Large intestine (tissue), 3 donors: ENCODE results near the gene FOLR1. TPM values are rescaled to one million over a fixed set of nuclear protein-coding genes. Genes with fewer than 3 reads are reported as not detected.
"Not testable (repeated sequence)": the region's sequence is repeated elsewhere in the genome, so short reads cannot be mapped to it uniquely, and the experiment has no call there.

Experiments
- DNase-seq, 2 donors: peaks; one replicate each; pipeline versions ENCODE4 v3.0.0 to v3.0.0-alpha.2; 2013
- H3K27ac ChIP-seq: one replicate; pipeline ENCODE4 v1.5.1; 2013; ENCODE audit warnings: low read length
- H3K27me3 ChIP-seq: 2 replicates; pipeline ENCODE4 v1.6.1; 2013; ENCODE audit warnings: low read length; ENCODE audit not compliant: control insufficient read depth, insufficient read depth
- H3K36me3 ChIP-seq: 2 replicates; pipeline ENCODE4 v1.6.1; 2013; ENCODE audit warnings: low read length; ENCODE audit not compliant: control insufficient read depth, insufficient read depth
- H3K4me1 ChIP-seq: one replicate; pipeline ENCODE4 v1.6.1; 2013; ENCODE audit warnings: low read length; ENCODE audit not compliant: control insufficient read depth, insufficient read depth
- H3K4me3 ChIP-seq: one replicate; pipeline ENCODE4 v1.5.1; 2013; ENCODE audit warnings: low read length
- H3K9me3 ChIP-seq: one replicate; pipeline ENCODE4 v1.6.1; 2013; ENCODE audit warnings: mild to moderate bottlenecking, low read depth, low read length, moderate library complexity; ENCODE audit not compliant: control insufficient read depth
- WGBS: methylation state at CpG from one replicate; pipeline ENCODE4 v1.1.5; 2013; ENCODE audit warnings: low lambda C conversion rate; ENCODE audit not compliant: insufficient coverage; 5-methylcytosine and 5-hydroxymethylcytosine counted together
- polyA plus RNA-seq: library from polyadenylated mRNA; unstranded; fragments of 120-200 nt; gene quantifications from one replicate; pipeline ENCODE4 v1.2.1, GENCODE V29; 2013

Gene FOLR1
- polyA plus RNA-seq, 1 donor, result 1.9 TPM

DNA sequence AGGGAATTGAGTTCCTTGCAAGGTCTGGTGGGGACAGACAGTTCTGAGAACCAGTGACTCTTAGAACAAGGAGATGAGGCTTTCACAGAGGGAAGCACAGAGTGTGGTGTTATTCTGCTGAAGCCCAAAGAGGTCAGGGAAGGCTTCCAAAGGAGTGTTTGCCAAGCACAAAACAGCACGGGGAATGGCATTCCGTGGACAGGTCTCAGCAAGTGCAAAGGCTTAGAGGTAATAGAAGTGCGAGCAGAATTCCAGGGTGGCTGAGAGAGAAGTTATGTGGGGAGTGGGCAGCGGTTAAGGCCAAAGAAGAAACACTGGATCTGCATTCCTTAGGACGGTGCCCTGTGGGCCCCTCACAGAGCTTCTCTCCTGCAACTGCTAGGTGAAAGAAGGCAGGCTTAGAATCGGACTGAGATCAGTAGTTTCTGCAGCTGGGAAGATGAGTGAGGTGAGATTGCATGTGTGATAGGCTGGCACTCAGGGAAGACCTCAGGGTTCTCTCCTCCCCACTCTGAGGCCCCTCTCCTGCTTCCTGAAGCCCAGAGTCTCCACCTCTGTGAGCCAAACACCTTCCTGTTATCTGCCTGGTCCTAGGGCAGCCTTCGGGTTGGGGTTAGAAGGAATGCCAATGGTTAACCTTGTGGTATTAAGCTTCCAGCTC, 10.9 kb upstream of the FOLR1 start:
- DNase-seq, H3K27me3 ChIP-seq, H3K9me3 ChIP-seq, H3K36me3 ChIP-seq, H3K4me3 ChIP-seq: not testable (repeated sequence)
- peaks cover 14% of the 10 kb centered on the region for H3K4me1 ChIP-seq
- WGBS, result 67% methylated on average over 1 of the region's 7 CpGs
- H3K27ac ChIP-seq, result peak overlapping the region; percentile 20

DNA sequence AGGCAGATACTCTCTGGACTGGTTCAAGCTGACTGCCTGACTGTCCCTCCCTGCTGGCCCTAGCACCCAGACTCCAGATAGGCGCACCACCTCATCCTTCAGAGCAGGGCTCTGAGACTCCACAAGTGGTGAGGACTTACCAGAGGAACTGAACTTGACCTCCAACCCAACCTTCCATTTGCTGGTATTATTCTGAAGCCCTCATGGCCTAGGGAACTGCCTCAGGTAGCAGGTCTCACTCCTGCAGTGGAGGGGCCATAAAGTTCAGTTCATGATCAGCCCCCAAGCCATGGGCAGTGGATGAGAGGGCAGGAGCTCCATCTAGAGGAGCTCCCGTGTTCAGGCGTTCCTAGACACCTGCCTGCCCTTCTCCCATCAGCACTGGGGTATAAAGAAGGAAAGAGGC, 10.4 kb upstream of the FOLR1 start:
- H3K36me3 ChIP-seq, H3K4me1 ChIP-seq, H3K9me3 ChIP-seq, H3K4me3 ChIP-seq, H3K27me3 ChIP-seq: not testable (repeated sequence)
- WGBS, result no CpG with 5 or more reads among the region's 3 CpGs
- peak in 1 of 2 donors; percentile 45 for DNase-seq
- peak overlapping the region; percentile 28 for H3K27ac ChIP-seq

DNA sequence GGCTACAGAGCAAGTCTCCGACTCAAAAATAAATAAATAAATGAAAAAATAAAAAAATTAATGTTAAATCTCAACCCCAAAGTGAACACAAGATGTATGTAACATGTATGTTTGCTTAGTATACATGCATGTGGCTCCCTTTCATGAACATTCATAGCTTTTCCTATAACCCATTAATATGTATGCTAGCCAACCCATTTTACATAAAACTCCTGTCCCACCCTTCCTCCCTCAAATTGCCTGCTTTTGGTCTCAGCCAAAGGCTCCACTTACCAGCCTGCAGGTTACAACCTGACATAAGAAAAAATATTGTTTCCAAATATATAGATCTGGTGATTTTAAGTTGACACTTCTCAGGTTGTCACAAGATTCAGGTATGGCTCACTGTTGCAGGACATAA, 3.7 kb upstream of the FOLR1 start:
- H3K27me3 ChIP-seq, result no peaks in the 10 kb centered on the region
- H3K27ac ChIP-seq, result no peak overlapping the region
- no peaks in the 10 kb centered on the region for H3K9me3 ChIP-seq
- WGBS, result 100% methylated on average over 1 of the region's 1 CpG
- no peak for DNase-seq
- no peaks in the 10 kb centered on the region for H3K36me3 ChIP-seq
- peaks cover 10% of the 10 kb centered on the region for H3K4me1 ChIP-seq
- H3K4me3 ChIP-seq, result no peak overlapping the region

DNA sequence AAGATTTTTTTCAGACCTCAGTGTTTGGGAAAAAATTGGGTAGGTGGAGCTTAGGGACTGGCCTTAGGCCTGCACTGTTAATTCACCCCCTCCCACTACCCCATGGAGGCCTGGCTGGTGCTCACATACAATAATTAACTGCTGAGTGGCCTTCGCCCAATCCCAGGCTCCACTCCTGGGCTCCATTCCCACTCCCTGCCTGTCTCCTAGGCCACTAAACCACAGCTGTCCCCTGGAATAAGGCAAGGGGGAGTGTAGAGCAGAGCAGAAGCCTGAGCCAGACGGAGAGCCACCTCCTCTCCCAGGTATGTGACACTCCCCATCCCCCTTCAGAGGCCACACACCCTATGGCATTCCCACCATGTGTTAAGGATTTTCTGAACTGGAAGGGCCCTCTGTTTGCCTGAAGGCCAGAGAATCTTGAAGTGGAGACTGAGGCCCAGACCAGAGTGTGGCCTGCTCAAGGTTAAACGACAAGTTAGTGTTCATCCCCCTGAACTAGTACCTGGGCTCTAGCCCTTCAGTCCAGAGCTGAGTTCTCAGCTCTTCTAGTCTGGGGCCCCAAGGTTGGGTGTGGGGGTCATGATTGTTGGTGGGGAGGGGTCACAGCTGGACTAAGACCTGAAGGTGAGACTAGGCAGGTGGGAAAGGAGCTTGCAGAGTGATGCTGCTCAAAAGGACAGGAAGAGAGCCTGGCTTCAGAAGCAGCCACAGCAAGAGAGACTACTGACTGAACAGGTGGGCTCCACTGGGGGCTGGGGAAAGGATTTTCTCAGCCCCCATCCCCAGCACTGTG, 2.3 kb upstream of the FOLR1 start:
- WGBS, result no CpG with 5 or more reads among the region's 3 CpGs
- H3K27ac ChIP-seq, result no peak overlapping the region

DNA sequence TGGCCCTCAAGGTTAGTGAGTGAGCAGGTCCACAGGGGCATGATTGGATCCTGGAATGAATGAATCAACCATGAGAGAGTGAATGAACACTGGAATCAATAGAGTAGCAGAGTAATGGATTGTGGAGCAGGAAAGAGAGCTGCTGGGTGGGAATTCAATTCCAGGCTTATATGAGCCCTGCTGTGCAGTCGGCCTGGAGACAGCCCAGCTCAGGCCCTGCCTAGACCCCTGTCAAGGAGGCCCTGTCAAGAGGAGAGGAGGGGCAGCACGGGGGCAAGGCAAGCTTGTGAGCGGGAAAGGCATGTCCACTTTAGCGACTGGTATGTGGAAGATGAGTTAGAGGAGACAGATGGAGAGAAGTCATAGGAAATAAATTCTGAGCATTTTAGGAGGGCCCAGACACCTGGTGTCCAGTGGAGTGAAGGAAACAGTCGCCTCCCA, 1.3 kb upstream of the FOLR1 start:
- Histone ChIP-seq H3K27me3 (no peaks in the 10 kb centered on the region), H3K36me3 (no peaks in the 10 kb centered on the region), H3K27ac (no peak overlapping the region), H3K4me3 (no peak overlapping the region), H3K4me1 (peaks cover 10% of the 10 kb centered on the region), H3K9me3 (no peaks in the 10 kb centered on the region)
- no CpG with 5 or more reads among the region's 5 CpGs for WGBS
- no peak for DNase-seq

More for the DNA sequence above, 2.3 kb upstream of the FOLR1 start:
- no peaks in the 10 kb centered on the region for H3K9me3 ChIP-seq
- peak; percentile 57 to 70 for DNase-seq
- no peaks in the 10 kb centered on the region for H3K36me3 ChIP-seq
- H3K4me1 ChIP-seq, result peaks cover 10% of the 10 kb centered on the region
- H3K4me3 ChIP-seq, result no peak overlapping the region
- no peaks in the 10 kb centered on the region for H3K27me3 ChIP-seq

DNA sequence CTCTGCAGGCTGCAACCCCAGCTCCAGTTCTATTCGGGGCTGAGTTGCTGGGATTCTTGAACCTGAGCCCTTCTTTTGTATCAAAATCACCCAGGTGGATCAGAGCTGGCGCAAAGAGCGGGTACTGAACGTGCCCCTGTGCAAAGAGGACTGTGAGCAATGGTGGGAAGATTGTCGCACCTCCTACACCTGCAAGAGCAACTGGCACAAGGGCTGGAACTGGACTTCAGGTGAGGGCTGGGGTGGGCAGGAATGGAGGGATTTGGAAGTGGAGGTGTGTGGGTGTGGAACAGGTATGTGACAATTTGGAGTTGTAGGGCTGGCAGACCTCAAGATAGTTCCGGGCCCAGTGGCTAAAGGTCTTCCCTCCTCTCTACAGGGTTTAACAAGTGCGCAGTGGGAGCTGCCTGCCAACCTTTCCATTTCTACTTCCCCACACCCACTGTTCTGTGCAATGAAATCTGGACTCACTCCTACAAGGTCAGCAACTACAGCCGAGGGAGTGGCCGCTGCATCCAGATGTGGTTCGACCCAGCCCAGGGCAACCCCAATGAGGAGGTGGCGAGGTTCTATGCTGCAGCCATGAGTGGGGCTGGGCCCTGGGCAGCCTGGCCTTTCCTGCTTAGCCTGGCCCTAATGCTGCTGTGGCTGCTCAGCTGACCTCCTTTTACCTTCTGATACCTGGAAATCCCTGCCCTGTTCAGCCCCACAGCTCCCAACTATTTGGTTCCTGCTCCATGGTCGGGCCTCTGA, 3.8 kb downstream of the FOLR1 start:
- no peak for DNase-seq
- no CpG with 5 or more reads among the region's 12 CpGs for WGBS
- no peaks in the 10 kb centered on the region for H3K9me3 ChIP-seq
- no peaks in the 10 kb centered on the region for H3K27me3 ChIP-seq
- H3K4me3 ChIP-seq, result no peak overlapping the region
- H3K4me1 ChIP-seq, result no peaks in the 10 kb centered on the region
- no peaks in the 10 kb centered on the region for H3K36me3 ChIP-seq
- H3K27ac ChIP-seq, result no peak overlapping the region

DNA sequence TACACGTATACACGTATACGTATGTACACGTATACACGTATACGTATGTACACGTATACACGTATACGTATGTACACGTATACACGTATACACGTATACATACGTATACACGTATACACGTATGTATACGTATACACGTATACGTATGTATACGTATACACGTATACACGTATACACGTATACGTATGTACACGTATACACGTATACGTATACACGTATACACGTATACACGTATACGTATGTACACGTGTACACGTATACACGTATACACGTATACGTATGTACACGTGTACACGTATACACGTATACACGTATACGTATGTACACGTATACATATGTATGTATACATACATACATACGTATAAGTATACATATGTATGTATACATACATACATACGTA, 9.5 kb downstream of the FOLR1 start:
- not testable (repeated sequence) for H3K27me3 ChIP-seq, DNase-seq, H3K9me3 ChIP-seq, H3K4me3 ChIP-seq, H3K4me1 ChIP-seq, H3K27ac ChIP-seq, H3K36me3 ChIP-seq
- 93% methylated on average over 30 of the region's 43 CpGs for WGBS

DNA sequence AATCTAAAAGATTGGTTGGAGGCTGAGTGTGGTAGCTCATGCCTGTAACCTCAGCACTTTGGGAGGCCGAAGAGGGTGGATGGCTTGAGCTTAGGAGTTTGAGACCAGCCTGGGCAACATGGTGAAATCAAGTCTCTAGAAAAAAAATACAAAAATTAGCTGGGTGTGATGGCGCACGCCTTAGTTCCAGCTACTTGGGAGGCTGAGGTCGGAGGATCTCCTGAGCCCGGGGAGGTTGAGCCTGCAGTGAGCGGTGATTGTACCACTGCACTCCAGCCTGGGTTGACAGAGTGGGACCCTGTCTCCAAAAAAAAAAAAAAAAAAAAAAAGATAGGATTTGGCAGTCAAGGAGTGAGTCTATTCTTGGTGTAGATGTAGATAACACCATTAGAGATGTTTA, 10.6 kb downstream of the FOLR1 start:
- no peaks in the 10 kb centered on the region for H3K36me3 ChIP-seq
- 100% methylated on average over 1 of the region's 6 CpGs for WGBS
- H3K4me3 ChIP-seq, result no peak overlapping the region
- no peaks in the 10 kb centered on the region for H3K4me1 ChIP-seq
- H3K27ac ChIP-seq, result no peak overlapping the region
- no peaks in the 10 kb centered on the region for H3K27me3 ChIP-seq
- no peaks in the 10 kb centered on the region for H3K9me3 ChIP-seq
- no peak for DNase-seq

DNA sequence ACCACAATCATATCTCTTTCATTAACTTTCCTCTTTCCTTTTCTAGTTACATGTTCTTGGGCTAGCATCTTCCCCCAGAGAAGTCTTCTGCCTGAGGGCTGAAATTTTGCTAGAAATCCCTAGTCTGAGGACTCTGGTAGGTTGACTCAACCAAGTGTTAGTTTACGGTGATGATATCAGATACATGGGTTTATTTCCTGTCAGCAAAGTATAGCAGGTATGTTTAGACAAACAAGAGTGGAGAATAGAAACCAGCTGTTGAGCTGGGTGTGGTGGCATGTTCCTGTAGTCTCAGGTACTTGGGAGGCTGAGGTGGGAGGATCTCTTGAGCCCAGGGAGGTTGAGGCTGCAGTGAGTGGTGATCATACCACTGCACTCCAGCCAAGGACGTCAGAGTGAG, 11.2 kb downstream of the FOLR1 start:
- Histone ChIP-seq H3K27ac (no peak overlapping the region), H3K27me3 (no peaks in the 10 kb centered on the region)

DNA sequence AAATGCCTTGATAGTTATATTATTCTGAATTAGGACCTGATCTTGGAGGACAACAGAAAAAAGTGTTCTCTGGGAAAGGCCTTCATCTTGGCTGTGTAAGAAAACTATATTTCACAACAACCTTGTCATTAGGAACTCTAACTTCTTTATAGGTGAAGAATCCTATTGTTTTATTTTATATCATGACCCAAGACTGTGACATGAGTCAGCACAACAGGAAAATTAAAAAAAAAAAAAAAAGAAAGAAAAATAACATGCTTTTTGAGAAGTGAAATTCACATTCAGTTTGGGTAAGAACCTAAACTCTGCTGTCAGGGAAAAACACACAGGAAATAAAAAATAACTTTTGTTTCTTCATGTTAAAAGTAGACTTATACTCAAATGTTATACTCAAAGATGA, 12.9 kb downstream of the FOLR1 start:
- Histone ChIP-seq H3K9me3 (no peaks in the 10 kb centered on the region), H3K4me1 (no peaks in the 10 kb centered on the region), H3K27ac (no peak overlapping the region), H3K4me3 (no peak overlapping the region), H3K36me3 (no peaks in the 10 kb centered on the region), H3K27me3 (no peaks in the 10 kb centered on the region)
- no peak for DNase-seq

More for the DNA sequence above, 11.2 kb downstream of the FOLR1 start:
- DNase-seq, result no peak
- no CpG with 5 or more reads among the region's 2 CpGs for WGBS
- Histone ChIP-seq H3K4me1 (no peaks in the 10 kb centered on the region), H3K9me3 (no peaks in the 10 kb centered on the region), H3K36me3 (no peaks in the 10 kb centered on the region), H3K4me3 (no peak overlapping the region)
